Hair follicle dermal papilla cell (primary cell): ENCODE measurements around the gene GNB1. TPM values are rescaled to one million over a fixed set of nuclear protein-coding genes. Genes with fewer than 3 reads are reported as not detected.

Experiments used
- total RNA-seq: library from RNA; depleted of rRNA; stranded (reverse); fragments of >200 nt; gene quantifications from 2 replicates; pipeline ENCODE4 v1.2.3, GENCODE V29; 2012

The GNB1 gene
- 105 and 107 TPM in 2 replicates for total RNA-seq

GRCh38 chr1:1890506-1891348 is at the start of gene GNB1:
Gene GNB1, minus strand, starts transcription at chr1:1891087. Its CDS starts 65,634 bp downstream, at chr1:1825453.

GRCh38 chr1:1918901-1919303 is 28.0 kb upstream of the GNB1 start, which contains the start of gene TMEM52:
Gene TMEM52, minus strand, starts transcription at chr1:1919279. Its CDS starts 14 bp downstream, at chr1:1919265.

GRCh38 chr1:1914971-1915692 is 24.2 kb upstream of the GNB1 start, which contains the start of gene CALML6:
Gene CALML6, plus strand, starts transcription at chr1:1915260. Its CDS starts 21 bp downstream, at chr1:1915281.

GRCh38 chr1:1777950-1778662 is 112.8 kb downstream of the GNB1 start, which contains the start of gene NADK:
Gene NADK, minus strand, starts transcription at chr1:1778470. Its CDS starts 13,064 bp downstream, at chr1:1765406.

Other genes with a start within 250 kb of the GNB1 start
- gene CDK11B, start 232.1 kb downstream of the GNB1 start, total RNA-seq, result 5.6 and 7.0 TPM in 2 replicates
- 50.2 and 65.4 TPM in 2 replicates for gene SLC35E2B, start 198.3 kb downstream of the GNB1 start, total RNA-seq
- 12.5 and 16.9 TPM in 2 replicates for gene CDK11A, start 166.7 kb downstream of the GNB1 start, total RNA-seq
- gene NADK, start 112.6 kb downstream of the GNB1 start, total RNA-seq, result 77.8 and 86.5 TPM in 2 replicates
- 0.16 and 1.2 TPM in 2 replicates for gene CALML6, start 24.2 kb upstream of the GNB1 start, total RNA-seq
- gene TMEM52, start 28.2 kb upstream of the GNB1 start, total RNA-seq, result 0.61 and 0.65 TPM in 2 replicates
- gene CFAP74, start 112.7 kb upstream of the GNB1 start, total RNA-seq, result not detected in 2 replicates
- gene GABRD, start 128.3 kb upstream of the GNB1 start, total RNA-seq, result not detected in 2 replicates
- gene PRKCZ, start 159.3 kb upstream of the GNB1 start, total RNA-seq, result 0.97 and 1.1 TPM in 2 replicates